IMR-90 (cell line): Measurements from ENCODE around the gene SIRT2. TPM values are rescaled to one million over a fixed set of nuclear protein-coding genes. Genes with fewer than 3 reads are reported as not detected.

Source experiments
- ATAC-seq: fragments of 200-7000 bp; cut with Tn5 transposase; 2 replicates; pipeline ENCODE4 v1.9.1; 2020; ENCODE audit warnings: low read depth, mild to moderate bottlenecking, moderate library complexity
- BruUV-seq: library from RNA; stranded (reverse); fragments of 400-500 nt; replicated peaks from 2 replicates; lab custom pipeline; 2021; lab: Mats Ljungman, UMichigan
- CTCF ChIA-PET: fragments of 300-600 bp; formaldehyde crosslinking; extraction: SDS; loops from one replicate; lab custom pipeline; 2021; ENCODE audit warnings: antibody characterized with exemption; lab: Yijun Ruan, JAX
- POLR2A ChIA-PET: fragments of 300-600 bp; sonication (Branson Sonifier 250); formaldehyde crosslinking; loops from one replicate; lab custom pipeline; 2022; ENCODE audit warnings: antibody characterized with exemption; ENCODE audit not compliant: unreplicated experiment; lab: Charles Lee
- DNase-seq: peaks from one replicate; pipeline ENCODE4 v3.0.0; 2013
- H2AFZ ChIP-seq: replicated peaks from 2 replicates; pipeline ENCODE3; 2013; ENCODE audit warnings: low read length, mild to moderate bottlenecking; ENCODE audit not compliant: poor library complexity
- H2AK5ac ChIP-seq: 2 replicates; pipeline ENCODE4 v1.6.1; 2013; ENCODE audit warnings: low read depth, low read length, inconsistent platforms
- H2AK9ac ChIP-seq: replicated peaks from 2 replicates; pipeline ENCODE3; 2013; ENCODE audit warnings: mild to moderate bottlenecking, low read depth, low read length, moderate library complexity; ENCODE audit not compliant: poor library complexity
- H2BK120ac ChIP-seq: 2 replicates; pipeline ENCODE4 v1.6.1; 2013; ENCODE audit warnings: low read depth, low read length, inconsistent platforms
- H2BK15ac ChIP-seq: 3 replicates; pipeline ENCODE4 v1.6.1; 2013; ENCODE audit warnings: low read depth, low read length, inconsistent platforms
- H2BK20ac ChIP-seq: 2 replicates; pipeline ENCODE4 v1.6.1; 2013; ENCODE audit warnings: low read depth, mild to moderate bottlenecking, inconsistent platforms, low read length, moderate library complexity
- H2BK5ac ChIP-seq: 2 replicates; pipeline ENCODE4 v1.6.1; 2013; ENCODE audit warnings: mild to moderate bottlenecking, low read depth, low read length, inconsistent platforms; ENCODE audit not compliant: poor library complexity, severe bottlenecking
- H3K14ac ChIP-seq: replicated peaks from 2 replicates; pipeline ENCODE4 v1.6.1; 2013; ENCODE audit warnings: low read depth, low read length, inconsistent platforms
- H3K18ac ChIP-seq: 2 replicates; pipeline ENCODE4 v1.6.1; 2013; ENCODE audit warnings: low read depth, low read length, control low read depth
- H3K23ac ChIP-seq: 2 replicates; pipeline ENCODE4 v1.6.1; 2013; ENCODE audit warnings: low read depth, low read length, inconsistent platforms
- H3K27ac ChIP-seq: 2 replicates; pipeline ENCODE4 v1.5.1; 2013; ENCODE audit warnings: mild to moderate bottlenecking, control low read depth, low read length; ENCODE audit not compliant: insufficient read depth
- H3K27me3 ChIP-seq: 2 replicates; pipeline ENCODE4 v1.6.1; 2013; ENCODE audit warnings: low read length; ENCODE audit not compliant: control insufficient read depth, insufficient read depth
- H3K36me3 ChIP-seq: 2 replicates; pipeline ENCODE4 v1.6.1; 2013; ENCODE audit warnings: low read length, mixed read lengths; ENCODE audit not compliant: control insufficient read depth, insufficient read depth
- H3K4ac ChIP-seq: 2 replicates; pipeline ENCODE4 v1.6.1; 2013; ENCODE audit warnings: low read depth, low read length, inconsistent platforms
- H3K4me1 ChIP-seq: 2 replicates; pipeline ENCODE4 v1.6.1; 2013; ENCODE audit warnings: low read length, mixed read lengths; ENCODE audit not compliant: control insufficient read depth, insufficient read depth
- H3K4me2 ChIP-seq: 2 replicates; pipeline ENCODE4 v1.6.1; 2013; ENCODE audit warnings: low read depth, mild to moderate bottlenecking, control low read depth, low read length, moderate library complexity
- H3K4me3 ChIP-seq: 2 replicates; pipeline ENCODE4 v1.5.1; 2013; ENCODE audit warnings: low read depth, mild to moderate bottlenecking, control low read depth, low read length, moderate library complexity; ENCODE audit not compliant: insufficient read depth
- H3K56ac ChIP-seq: 2 replicates; pipeline ENCODE4 v1.6.1; 2013; ENCODE audit warnings: low read length, inconsistent platforms; ENCODE audit not compliant: insufficient read depth; ENCODE audit errors: extremely low read depth
- H3K79me1 ChIP-seq, 2 experiments: 2 replicates each; pipeline ENCODE4 v1.6.1; 2013; ENCODE audit warnings: low read length in 2 of 2, inconsistent platforms in 1 of 2, low read depth in 1 of 2
- H3K9ac ChIP-seq: 2 replicates; pipeline ENCODE4 v1.6.1; 2013; ENCODE audit warnings: low read depth, low read length, control low read depth
- H3K9me1 ChIP-seq: 2 replicates; pipeline ENCODE4 v1.6.1; 2013; ENCODE audit warnings: low read length, inconsistent platforms; ENCODE audit not compliant: insufficient read depth
- H3K9me3 ChIP-seq: 2 replicates; pipeline ENCODE4 v1.6.1; 2013; ENCODE audit warnings: low read length; ENCODE audit not compliant: control insufficient read depth, insufficient read depth
- H4K20me1 ChIP-seq: 2 replicates; pipeline ENCODE4 v1.6.1; 2013; ENCODE audit warnings: low read length, inconsistent platforms; ENCODE audit not compliant: insufficient read depth
- H4K5ac ChIP-seq: 2 replicates; pipeline ENCODE4 v1.6.1; 2013; ENCODE audit warnings: mild to moderate bottlenecking, low read depth, low read length, control low read depth
- H4K8ac ChIP-seq, 2 experiments: 2 replicates each; pipeline ENCODE4 v1.6.1; 2013; ENCODE audit warnings: low read depth in 2 of 2, low read length in 2 of 2, control low read depth in 1 of 2, inconsistent platforms in 1 of 2
- H4K91ac ChIP-seq: 2 replicates; pipeline ENCODE4 v1.6.1; 2013; ENCODE audit warnings: low read depth, low read length, inconsistent platforms; ENCODE audit not compliant: insufficient read depth
- MXI1 ChIP-seq: IDR thresholded peaks from 2 replicates; pipeline ENCODE4 v1.6.1; 2012; ENCODE audit warnings: low read depth, mild to moderate bottlenecking, low read length, moderate library complexity, borderline replicate concordance
- USF2 ChIP-seq: fragments of 150-350 bp; IDR thresholded peaks from 2 replicates; pipeline ENCODE4 v1.6.1; 2017; ENCODE audit warnings: mild to moderate bottlenecking, antibody characterized with exemption, low read length, low read depth
- whole genome bisulfite sequencing, 2 experiments: methylation state at CpG; one replicate each; pipeline versions ENCODE4 v1.1.5 to v1.1.7; 2013; ENCODE audit warnings: missing lambda C conversion rate in 2 of 2; ENCODE audit not compliant: insufficient read length in 1 of 2; ENCODE audit errors: extremely low coverage in 2 of 2; 5-methylcytosine and 5-hydroxymethylcytosine counted together
- dilution Hi-C: fragments of 300-500 bp; cut with HindIII; formaldehyde crosslinking; loops from one replicate; pipeline ENCODE4 v1.14.3; 2018; ENCODE audit warnings: low sequenced_read_pairs; ENCODE audit not compliant: unreplicated experiment
- in situ Hi-C: fragments of 300-500 bp; cut with MboI; formaldehyde crosslinking; loops from 3 replicates; pipeline ENCODE4 v1.14.3; 2019; ENCODE audit warnings: low sequenced_read_pairs, inconsistent platforms, mixed read lengths
- intact Hi-C: fragments of 100-400 bp; cut with micrococcal nuclease; formaldehyde crosslinking; loops from 2 replicates; pipeline ENCODE4 v1.10.0; 2022
- polyA plus RNA-seq, 3 experiments: library from polyadenylated mRNA; depleted of rRNA; stranded (reverse); fragments of >200 nt; gene quantifications; 2 replicates each; pipeline ENCODE4 v1.2.3, GENCODE V29; 2012; ENCODE audit warnings: low replicate concordance in 1 of 3
- total RNA-seq: library from RNA; depleted of rRNA; stranded (reverse); fragments of >200 nt; gene quantifications from 2 replicates; pipeline ENCODE4 v1.2.3, GENCODE V29; 2012

The SIRT2 gene
- total and polyA plus RNA-seq, 2 of the 4 experiments (the other 2 are of a cell fraction): 43.0 to 50.0 TPM

- H4K8ac ChIP-seq: peak overlapping the region; percentile 12 to 84; a peak in 3 of 4 replicates
- no peaks in the 10 kb centered on the region for H3K9me3 ChIP-seq
- H3K27ac ChIP-seq: peak overlapping the region; percentile 58
- H3K27me3 ChIP-seq: no peaks in the 10 kb centered on the region
- no peak overlapping the region for H2AK5ac ChIP-seq
- peak overlapping the region; percentile 98 for H2AFZ ChIP-seq
- H2AK9ac ChIP-seq: peak overlapping the region; percentile 8
- DNase-seq: no peak
- in situ Hi-C loops (loop anchor here (25.0 kb wide), 1 partner anchor 163 kb away; the partner anchor contains the start of gene CAPN12), dilution Hi-C loops (no loop called here), intact Hi-C loops (no loop called here)
- peak overlapping the region; percentile 22; the same call in 1 of the 2 replicates for H4K5ac ChIP-seq
- BruUV-seq: TSS peak; percentile 72
- H3K4ac ChIP-seq: peak overlapping the region; percentile 35
- no peak for ATAC-seq
- no peak overlapping the region for H2BK120ac ChIP-seq
- no peak overlapping the region for H2BK20ac ChIP-seq
- H3K9me1 ChIP-seq: no peaks in the 10 kb centered on the region; the same call in none of the 2 replicates
- peaks cover 3% of the 10 kb centered on the region; the same call in 1 of the 2 replicates for H3K4me1 ChIP-seq
- H3K23ac ChIP-seq: peak overlapping the region; percentile 46; the same call in 1 of the 2 replicates
- peaks cover 20 to 49% of the 10 kb centered on the region in 2 experiments for H3K79me1 ChIP-seq
- H3K9ac ChIP-seq: peak overlapping the region; percentile 23; the same call in 1 of the 2 replicates
- CTCF ChIA-PET: interaction anchor here (0.6 to 1.7 kb wide), 4 partner anchors 13 to 422 kb away, joined by 3 to 10 read pairs (median 4); partner anchors contain the start of genes MRPS12 and SARS2
- peaks cover 3% of the 10 kb centered on the region; the same call in 1 of the 2 replicates for H3K36me3 ChIP-seq
- peaks cover 4% of the 10 kb centered on the region for H4K20me1 ChIP-seq
- TF ChIP-seq USF2: peak; percentile 72; the same call in 1 of the 2 replicates
- TF ChIP-seq MXI1: no peak; the same call in 1 of the 2 replicates
- no peak overlapping the region for H2BK15ac ChIP-seq
- no peak overlapping the region for H3K18ac ChIP-seq
- H3K56ac ChIP-seq: peak overlapping the region; percentile 47
- POLR2A ChIA-PET: interaction anchor here (0.9 kb wide), 1 partner anchor 37 kb away, joined by 6 read pairs; no protein-coding TSS in a partner anchor
- 0% methylated on average over 6 of the region's 8 CpGs; no CpG with 5 or more reads in 1 of the 2 experiments for WGBS, 2 experiments
- no peak overlapping the region for H4K91ac ChIP-seq
- peak overlapping the region; percentile 31 for H3K14ac ChIP-seq
- H2BK5ac ChIP-seq: peak overlapping the region; percentile 56
- H3K4me3 ChIP-seq: peak overlapping the region; percentile 66
- H3K4me2 ChIP-seq: peak overlapping the region; percentile 83
Measured at GRCh38 chr19:38900202-38900629, 798 bp upstream of the SIRT2 start.
